Cardiac muscle cell (in vitro differentiated cells and primary cell): Measurements from ENCODE around the gene CEP164. TPM values are rescaled to one million over a fixed set of nuclear protein-coding genes. Genes with fewer than 3 reads are reported as not detected.
"Not testable (repeated sequence)": the region's sequence is repeated elsewhere in the genome, so short reads cannot be mapped to it uniquely, and the experiment has no call there.

Experiments used
- DNase-seq, 2 donors: peaks; one replicate each; pipeline versions ENCODE4 v3.0.0 to v3.0.0-alpha.2; 2010 to 2017; ENCODE audit warnings: low read depth in 1 of 2, low spot score in 1 of 2
- H3K27ac ChIP-seq: fragments of 200-600 bp; sonication (generic); 2 replicates; pipeline ENCODE4 v1.5.1; 2016
- H3K27me3 ChIP-seq: fragments of 200-600 bp; sonication (generic); 2 replicates; pipeline ENCODE4 v1.6.0; 2016; ENCODE audit warnings: control low read depth
- H3K36me3 ChIP-seq: fragments of 200-600 bp; sonication (generic); 2 replicates; pipeline ENCODE4 v1.5.1; 2016; ENCODE audit warnings: control low read depth
- H3K4me1 ChIP-seq: fragments of 200-600 bp; sonication (generic); 2 replicates; pipeline ENCODE4 v1.8.1; 2017; ENCODE audit warnings: low read depth, mild to moderate bottlenecking, mixed run types
- H3K4me3 ChIP-seq: fragments of 200-600 bp; sonication (generic); 2 replicates; pipeline ENCODE4 v1.5.1; 2016; ENCODE audit warnings: mild to moderate bottlenecking
- H3K9me3 ChIP-seq: fragments of 200-600 bp; sonication (generic); 2 replicates; pipeline ENCODE4 v1.5.1; 2017; ENCODE audit warnings: low read depth, mild to moderate bottlenecking, control low read depth
- CTCF ChIP-seq: IDR thresholded peaks from 2 replicates; pipeline ENCODE4 v1.5.1; 2012; ENCODE audit warnings: low read depth, mild to moderate bottlenecking, low read length
- polyA plus RNA-seq: library from polyadenylated mRNA; unstranded; fragments of >200 nt; fragmentation: Nextera tagmentation; extraction: Ambion mirVana; gene quantifications from 2 replicates; pipeline ENCODE4 v1.2.1, GENCODE V29; 2016
- total RNA-seq: library from RNA; depleted of rRNA; stranded (reverse); fragments of >200 nt; gene quantifications from 2 replicates; pipeline ENCODE4 v1.2.3, GENCODE V29; 2016

CEP164 gene
- total and polyA plus RNA-seq, 2 experiments from 2014 or later: 22.6 to 31.8 TPM

- Histone ChIP-seq H3K9me3 (no peaks in the 10 kb centered on the region), H3K36me3 (no peaks in the 10 kb centered on the region), H3K27me3 (no peaks in the 10 kb centered on the region), H3K4me3 (peak overlapping the region; percentile 98), H3K4me1 (peaks cover 9% of the 10 kb centered on the region), H3K27ac (no peak overlapping the region)
- no peak for TF ChIP-seq CTCF
- DNase-seq: peak in 1 of 2 donors; percentile 25
Observed at GRCh38 chr11:117314840-117315239, 12.8 kb upstream of the CEP164 start.

GRCh38 chr11:117315285-117316196 is 12.1 kb upstream of the CEP164 start:
- Histone ChIP-seq H3K27ac (peak overlapping the region; percentile 73), H3K9me3 (no peaks in the 10 kb centered on the region), H3K4me1 (peaks cover 9% of the 10 kb centered on the region), H3K36me3 (no peaks in the 10 kb centered on the region), H3K4me3 (peak overlapping the region; percentile 98), H3K27me3 (no peaks in the 10 kb centered on the region)
- DNase-seq: peak in 1 of 2 donors; percentile 19
- no peak for TF ChIP-seq CTCF

GRCh38 chr11:117316197-117316961 is 11.3 kb upstream of the CEP164 start, which contains the start of gene BACE1:
TSS of gene BACE1 (minus strand) at chr11:117316256. CDS start at chr11:117315795, 461 bp downstream.
- Histone ChIP-seq H3K36me3 (no peaks in the 10 kb centered on the region), H3K27me3 (no peaks in the 10 kb centered on the region), H3K9me3 (no peaks in the 10 kb centered on the region), H3K4me1 (peaks cover 9% of the 10 kb centered on the region), H3K27ac (peak within 1 kb of the TSS; percentile 73), H3K4me3 (peak within 1 kb of the TSS; percentile 98)
- DNase-seq: peak; percentile 91 to 93
- peak; percentile 61 for TF ChIP-seq CTCF

- no peaks in the 10 kb centered on the region for H3K36me3 ChIP-seq
- H3K27ac ChIP-seq: no peak overlapping the region
- H3K27me3 ChIP-seq: no peaks in the 10 kb centered on the region
- H3K4me1 ChIP-seq: peaks cover 9% of the 10 kb centered on the region
- no peak for TF ChIP-seq CTCF
- H3K9me3 ChIP-seq: no peaks in the 10 kb centered on the region
- H3K4me3 ChIP-seq: no peak overlapping the region
- no peak for DNase-seq
Observed at GRCh38 chr11:117318738-117319137, 8.9 kb upstream of the CEP164 start.

- no peak for TF ChIP-seq CTCF
- H3K4me1 ChIP-seq: peaks cover 8% of the 10 kb centered on the region
- DNase-seq: peak in 1 of 2 donors; percentile 83
- no peak overlapping the region for H3K27ac ChIP-seq
- H3K4me3 ChIP-seq: no peak overlapping the region
- no peaks in the 10 kb centered on the region for H3K36me3 ChIP-seq
- no peaks in the 10 kb centered on the region for H3K27me3 ChIP-seq
- no peaks in the 10 kb centered on the region for H3K9me3 ChIP-seq
Observed at GRCh38 chr11:117319214-117319840, 8.3 kb upstream of the CEP164 start.

- H3K27me3 ChIP-seq, H3K9me3 ChIP-seq, DNase-seq, H3K27ac ChIP-seq, H3K4me1 ChIP-seq, H3K36me3 ChIP-seq: not testable (repeated sequence)
- peak overlapping the region; percentile 59 for H3K4me3 ChIP-seq
Observed at GRCh38 chr11:117327255-117327566, 443 bp upstream of the CEP164 start.
